Nucleus accumbens (tissue), 56 donors: ENCODE measurements around the gene EGFR.

Experiments
- DNase-seq, 56 donors: peaks; one replicate each; lab custom pipeline; 2025; lab: John Stamatoyannopoulos, UW

EGFR gene

GRCh38 chr7:55005241-55005851, 13.5 kb upstream of the EGFR start:
- peak in 8 of 56 donors; percentile 19 to 49 (median 32) for DNase-seq

- DNase-seq = no peak
Measured at GRCh38 chr7:55006499-55006898, 12.3 kb upstream of the EGFR start.

- no peak for DNase-seq
Measured at GRCh38 chr7:55013851-55014250, 5.0 kb upstream of the EGFR start.

- no peak for DNase-seq
Measured at GRCh38 chr7:55016061-55016745, 2.6 kb upstream of the EGFR start.

- DNase-seq = no peak
Measured at GRCh38 chr7:55016746-55017090, 2.1 kb upstream of the EGFR start.

- DNase-seq = no peak
Measured at GRCh38 chr7:55017841-55018240, 976 bp upstream of the EGFR start.

- peak in 12 of 56 donors; percentile 10 to 59 (median 31) for DNase-seq
Measured at GRCh38 chr7:55019191-55019690, 424 bp downstream of the EGFR start.

- DNase-seq = peak in 1 of 56 donors; percentile 44
Measured at GRCh38 chr7:55019691-55020465, 1.1 kb downstream of the EGFR start.

- peak in 11 of 56 donors; percentile 10 to 50 (median 25) for DNase-seq
Measured at GRCh38 chr7:55020466-55020871, 1.7 kb downstream of the EGFR start.

- no peak for DNase-seq
Measured at GRCh38 chr7:55021053-55021452, 2.2 kb downstream of the EGFR start.

GRCh38 chr7:55022002-55022985, 3.5 kb downstream of the EGFR start:
- peak in 1 of 56 donors; percentile 13 for DNase-seq

GRCh38 chr7:55023841-55024505, 5.2 kb downstream of the EGFR start:
- DNase-seq = no peak

- no peak for DNase-seq
Measured at GRCh38 chr7:55024776-55025175, 6.0 kb downstream of the EGFR start.

- no peak for DNase-seq
Measured at GRCh38 chr7:55026086-55026790, 7.4 kb downstream of the EGFR start.

GRCh38 chr7:55026867-55027490, 8.2 kb downstream of the EGFR start:
- no peak for DNase-seq

- DNase-seq = no peak
Measured at GRCh38 chr7:55028011-55028410, 9.2 kb downstream of the EGFR start.

- DNase-seq = no peak
Measured at GRCh38 chr7:55030314-55030713, 11.5 kb downstream of the EGFR start.

- no peak for DNase-seq
Measured at GRCh38 chr7:55031075-55031474, 12.3 kb downstream of the EGFR start.
